GM21381 (cell line): ENCODE results near the gene DGKQ.

Experiments
- ATAC-seq: cut with Tn5 transposase; IDR thresholded peaks from one replicate; pipeline ENCODE4 v1.9.1; 2021; ENCODE audit warnings: mild to moderate bottlenecking, moderate library complexity; ENCODE audit not compliant: unreplicated experiment

Gene DGKQ

DNA sequence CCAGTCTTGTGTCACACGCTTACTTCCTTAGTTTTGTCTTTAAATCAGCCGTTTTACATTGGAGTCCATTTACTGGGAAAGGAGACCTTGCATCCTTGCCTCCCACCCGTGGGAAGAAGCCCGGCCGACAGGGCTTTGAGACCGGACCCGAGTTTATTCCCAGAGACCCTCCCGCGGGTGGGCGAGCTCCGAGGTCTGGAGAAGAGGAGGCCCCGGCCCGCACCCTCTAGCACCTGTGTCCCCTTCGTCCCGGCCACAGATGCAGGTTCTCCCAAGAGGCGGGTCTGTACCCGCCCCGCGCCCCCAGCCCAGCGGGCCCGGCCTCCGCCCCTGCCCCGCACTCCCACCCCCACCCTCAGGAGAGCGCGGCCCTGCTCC lies 23.6 kb upstream of the DGKQ start:
- ATAC-seq: no peak

GRCh38 chr4:996030-996996 lies 22.9 kb upstream of the DGKQ start:
- no peak for ATAC-seq

- no peak for ATAC-seq
These were observed 22.1 kb upstream of the DGKQ start for GRCh38 chr4:995311-996026.

- no peak for ATAC-seq
These were observed 20.0 kb upstream of the DGKQ start, which contains the start of gene SLC26A1 for GRCh38 chr4:993111-994029. Gene SLC26A1, minus strand, starts transcription at chr4:993404. Its CDS starts 1,701 bp downstream, at chr4:991703.

DNA sequence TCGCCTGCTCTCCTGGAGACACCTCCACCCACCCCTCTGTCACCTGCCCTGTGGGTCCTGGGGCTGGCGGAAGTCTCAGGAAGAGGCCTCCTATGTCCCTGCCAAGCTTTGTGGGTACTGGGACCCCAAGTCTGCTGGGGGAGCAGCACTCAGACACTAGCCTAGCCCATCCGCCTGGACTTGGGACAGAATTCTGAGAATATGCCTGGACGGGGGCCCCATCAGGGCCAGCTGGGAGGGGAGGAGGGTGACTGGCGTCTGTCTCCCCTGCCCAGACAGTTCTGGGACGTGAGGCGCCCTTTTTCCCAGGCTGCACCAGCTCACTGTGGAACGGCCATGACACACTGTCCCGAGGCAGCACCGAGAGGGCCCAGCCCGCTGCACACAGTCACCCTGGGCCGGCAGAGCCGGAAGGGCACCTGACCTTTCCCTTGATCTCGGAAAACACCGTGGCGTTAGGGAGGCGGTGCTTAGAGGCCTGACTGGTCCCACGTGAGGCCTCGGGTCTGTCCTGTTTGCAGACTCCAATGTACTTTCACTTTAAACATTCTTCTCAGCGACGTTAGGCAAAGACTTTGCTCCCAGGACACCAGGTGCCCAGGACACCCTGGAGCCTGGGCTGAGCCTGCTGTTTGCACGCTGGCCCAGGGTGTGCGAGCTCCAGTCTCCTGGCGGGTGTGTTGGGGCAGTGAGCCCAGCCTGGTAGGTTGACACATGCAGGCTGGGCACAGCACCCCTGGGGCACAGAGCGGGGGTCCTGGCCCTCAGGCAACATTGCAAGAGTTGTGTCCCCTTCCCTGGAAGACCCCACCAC lies 19.1 kb upstream of the DGKQ start:
- ATAC-seq: no peak

GRCh38 chr4:991451-992296 lies 18.3 kb upstream of the DGKQ start:
- no peak for ATAC-seq

DNA sequence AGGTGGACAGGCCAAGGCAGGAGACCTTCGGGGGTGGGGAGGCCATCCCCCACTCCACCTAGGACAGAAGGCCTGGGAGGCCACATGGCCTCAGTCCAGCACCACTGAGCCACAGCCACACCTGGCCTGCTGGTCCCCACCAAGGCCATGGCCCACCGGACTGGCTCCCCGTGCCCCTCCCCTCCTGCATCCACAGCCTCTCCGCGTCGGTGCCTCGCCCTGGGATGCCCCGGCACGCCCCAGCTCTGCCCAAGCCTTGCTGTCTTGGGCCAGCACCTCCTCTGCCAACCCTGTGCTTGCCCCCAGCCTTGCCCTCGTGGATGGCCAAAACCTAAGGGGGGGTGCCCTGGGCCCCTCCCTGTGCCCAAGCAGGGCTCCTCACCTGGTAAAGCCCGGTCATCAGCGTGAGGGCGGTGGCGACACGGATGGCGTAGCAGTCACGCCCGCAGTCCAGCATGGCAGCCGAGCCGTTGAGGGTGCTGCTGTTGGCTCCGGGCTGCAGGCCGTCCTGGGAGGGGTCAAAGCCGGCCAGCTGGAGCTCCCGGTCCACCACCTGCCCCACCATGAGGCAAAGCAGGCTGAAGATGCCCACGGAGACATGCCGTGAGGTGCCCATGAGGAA lies 17.5 kb upstream of the DGKQ start:
- ATAC-seq: no peak

DNA sequence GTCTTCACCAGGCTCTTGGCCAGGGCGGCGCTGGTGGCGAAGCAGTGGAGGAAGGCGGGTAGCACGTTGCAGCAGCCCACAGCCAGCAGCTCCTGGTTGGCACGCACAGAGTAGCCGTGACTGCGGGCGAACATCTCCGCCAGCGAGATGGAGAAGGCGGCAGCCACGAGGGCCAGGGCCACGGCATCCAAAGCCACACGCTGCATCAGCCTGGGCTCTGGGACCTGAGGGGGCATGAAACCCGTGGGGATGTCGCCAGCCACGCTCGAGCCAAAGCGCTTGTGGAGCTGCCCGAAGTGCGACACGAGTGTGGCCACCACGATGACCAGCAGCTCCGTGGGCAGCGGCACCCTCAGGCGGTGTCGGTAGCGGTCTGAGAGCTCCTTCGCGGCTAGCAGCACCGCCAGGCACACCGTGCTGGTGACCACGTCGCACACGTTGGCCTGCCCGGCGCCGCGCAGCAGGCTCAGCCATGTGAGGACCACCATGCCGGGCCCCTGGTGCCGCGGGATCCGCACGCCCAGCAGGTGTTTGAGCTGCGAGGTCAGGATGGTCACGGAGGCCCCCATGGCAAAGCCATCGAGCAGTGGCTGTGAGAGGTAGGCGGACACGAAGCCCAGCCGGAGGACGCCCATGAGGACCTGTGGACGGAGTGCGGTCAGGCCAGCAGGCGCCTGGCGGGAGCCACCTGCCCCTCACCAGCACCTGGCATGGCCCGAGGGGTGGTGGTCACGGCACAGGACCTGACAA lies 16.5 kb upstream of the DGKQ start:
- ATAC-seq: no peak

- no peak for ATAC-seq
These were observed 15.7 kb upstream of the DGKQ start for GRCh38 chr4:988726-989721.

- ATAC-seq: no peak
These were observed 14.5 kb upstream of the DGKQ start for GRCh38 chr4:987624-988513.

DNA sequence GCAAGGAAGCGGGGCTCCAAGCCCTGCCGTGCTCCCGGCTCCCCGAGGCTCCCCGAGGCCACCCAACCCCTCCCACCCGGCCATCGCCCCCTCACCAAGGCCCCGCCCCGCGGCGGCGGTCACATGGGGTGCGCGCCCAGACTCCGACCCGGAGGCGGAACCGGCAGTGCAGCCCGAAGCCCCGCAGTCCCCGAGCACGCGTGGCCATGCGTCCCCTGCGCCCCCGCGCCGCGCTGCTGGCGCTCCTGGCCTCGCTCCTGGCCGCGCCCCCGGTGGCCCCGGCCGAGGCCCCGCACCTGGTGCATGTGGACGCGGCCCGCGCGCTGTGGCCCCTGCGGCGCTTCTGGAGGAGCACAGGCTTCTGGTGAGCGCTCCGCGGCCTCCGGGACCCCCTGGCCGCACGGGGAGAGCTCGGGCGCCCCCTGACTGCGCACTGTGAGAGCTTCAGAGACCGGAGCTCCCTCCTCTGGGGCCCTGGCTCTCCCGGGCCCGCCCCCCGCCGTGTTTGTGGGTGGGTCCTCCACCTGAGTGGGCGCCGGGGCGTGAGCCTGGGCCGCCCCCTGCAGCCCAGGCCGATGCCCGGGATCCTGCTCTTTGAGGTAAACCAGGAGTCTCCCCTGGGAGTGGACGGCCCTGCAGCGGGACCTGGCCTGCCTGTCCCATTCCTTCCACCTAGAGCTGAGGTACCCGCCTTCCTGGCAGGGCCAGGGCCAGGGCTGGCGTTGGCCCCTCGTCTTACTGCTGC lies 13.7 kb upstream of the DGKQ start, which contains the start of gene IDUA:
Gene IDUA, plus strand, starts transcription at position 166 of the 745 bp plus-strand sequence. Its CDS starts 41 bp downstream, at position 207.
- peak; percentile 78 for ATAC-seq

DNA sequence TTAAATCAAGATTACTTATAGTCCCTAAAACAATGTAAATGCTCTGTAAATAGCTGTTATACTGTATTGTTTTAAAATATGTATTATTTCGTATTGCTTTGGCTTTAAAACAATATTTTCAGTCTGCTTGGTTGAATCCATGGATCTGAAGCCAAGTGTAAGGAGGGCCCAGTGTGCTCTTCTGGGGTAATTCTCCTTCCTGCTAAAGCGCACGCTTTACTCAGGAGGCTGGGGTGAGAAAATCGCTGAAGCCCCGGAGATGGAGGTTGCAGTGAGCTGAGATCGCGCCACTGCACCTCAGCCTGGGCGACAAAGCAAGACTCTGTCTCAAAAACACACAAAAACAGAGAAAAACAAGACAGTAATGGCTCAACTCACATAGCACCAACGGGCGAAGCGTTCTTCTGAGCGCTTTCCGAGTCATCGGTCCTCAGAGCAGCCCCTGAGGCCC lies 13.1 kb upstream of the DGKQ start:
- peak; percentile 12 for ATAC-seq

- ATAC-seq: no peak
These were observed 11.9 kb upstream of the DGKQ start for GRCh38 chr4:985123-985830.

- ATAC-seq: no peak
These were observed 11.1 kb upstream of the DGKQ start for GRCh38 chr4:984336-985054.
